Neural cell (in vitro differentiated cells): ENCODE results near the gene CCR5. TPM values are rescaled to one million over a fixed set of nuclear protein-coding genes. Genes with fewer than 3 reads are reported as not detected.

Experiments
- H2AFZ ChIP-seq: fragments of 200-600, 300-800 bp; sonication (generic), shearing (Covaris generic); 2 replicates; pipeline ENCODE4 v1.6.0; 2014; ENCODE audit warnings: low read depth, mild to moderate bottlenecking, antibody characterized with exemption, low read length, moderate library complexity
- H3F3A ChIP-seq: fragments of 200-600 bp; shearing (Covaris generic); 2 replicates; pipeline ENCODE4 v1.6.1; 2016; ENCODE audit warnings: mild to moderate bottlenecking, moderate library complexity, mixed read lengths, antibody characterized with exemption, low read length; ENCODE audit not compliant: insufficient read depth, poor library complexity, severe bottlenecking
- H3K27ac ChIP-seq: fragments of 200-600, 300-800 bp; sonication (generic), shearing (Covaris generic); 2 replicates; pipeline ENCODE4 v1.5.1; 2014; ENCODE audit warnings: mild to moderate bottlenecking, low read length, moderate library complexity
- H3K27me3 ChIP-seq: fragments of 300-800, 200-600 bp; sonication (generic), shearing (Covaris generic); 2 replicates; pipeline ENCODE4 v1.6.0; 2014; ENCODE audit warnings: mild to moderate bottlenecking, low read depth, low read length, moderate library complexity; ENCODE audit not compliant: insufficient read depth
- H3K36me3 ChIP-seq: fragments of 300-800, 200-600 bp; sonication (generic), shearing (Covaris generic); 2 replicates; pipeline ENCODE4 v1.5.1; 2014; ENCODE audit warnings: mild to moderate bottlenecking, antibody characterized with exemption, low read length, moderate library complexity; ENCODE audit not compliant: insufficient read depth
- H3K4me2 ChIP-seq: fragments of 300-800, 200-600 bp; sonication (generic), shearing (Covaris generic); 2 replicates; pipeline ENCODE4 v1.6.0; 2014; ENCODE audit warnings: mild to moderate bottlenecking, low read length
- H3K4me3 ChIP-seq: fragments of 300-800, 200-600 bp; sonication (generic), shearing (Covaris generic); 2 replicates; pipeline ENCODE4 v1.5.1; 2014; ENCODE audit warnings: mild to moderate bottlenecking, low read length, moderate library complexity
- H3K79me2 ChIP-seq: fragments of 200-600 bp; shearing (Covaris generic); replicated peaks from 2 replicates; pipeline ENCODE4 v1.6.0; 2014; ENCODE audit warnings: mild to moderate bottlenecking, low read length, moderate library complexity; ENCODE audit not compliant: insufficient read depth
- H3K9ac ChIP-seq: fragments of 300-800, 200-600 bp; sonication (generic), shearing (Covaris generic); 2 replicates; pipeline ENCODE4 v1.6.1; 2016; ENCODE audit warnings: mild to moderate bottlenecking, low read length, mixed read lengths
- H3K9me2 ChIP-seq: fragments of 200-600 bp; shearing (Covaris generic); 2 replicates; pipeline ENCODE4 v1.6.1; 2016; ENCODE audit warnings: mild to moderate bottlenecking, low read length, mixed read lengths; ENCODE audit not compliant: insufficient read depth
- H3K9me3 ChIP-seq: fragments of 200-600, 300-800 bp; sonication (generic), shearing (Covaris generic); 2 replicates; pipeline ENCODE4 v1.6.1; 2016; ENCODE audit warnings: mild to moderate bottlenecking, mixed run types, low read length, moderate library complexity, mixed read lengths
- H4K20me1 ChIP-seq: fragments of 200-600 bp; shearing (Covaris generic); 2 replicates; pipeline ENCODE4 v1.6.1; 2016; ENCODE audit warnings: mild to moderate bottlenecking, mixed run types; ENCODE audit not compliant: insufficient read depth
- EP300 ChIP-seq: fragments of 450-650 bp; conservative IDR thresholded peaks from 2 replicates; pipeline ENCODE4 v1.6.1; 2014; ENCODE audit warnings: antibody characterized with exemption, mild to moderate bottlenecking, moderate library complexity; ENCODE audit not compliant: poor library complexity, severe bottlenecking
- EZH2 ChIP-seq: fragments of 200-600, 300-800 bp; shearing (Covaris generic), sonication (generic); IDR thresholded peaks from 2 replicates; pipeline ENCODE4 v1.6.1; 2014; ENCODE audit warnings: antibody characterized with exemption, low read length, borderline replicate concordance, mild to moderate bottlenecking; ENCODE audit not compliant: insufficient read depth, poor library complexity, severe bottlenecking
- MXI1 ChIP-seq: fragments of 450-650 bp; conservative IDR thresholded peaks from 2 replicates; pipeline ENCODE4 v1.6.1; 2014; ENCODE audit warnings: antibody characterized with exemption, mild to moderate bottlenecking; ENCODE audit not compliant: poor library complexity, severe bottlenecking
- POLR2AphosphoS5 ChIP-seq: IDR thresholded peaks from 2 replicates; pipeline ENCODE4 v1.6.1; 2012
- RAD21 ChIP-seq: fragments of 450-650 bp; conservative IDR thresholded peaks from 2 replicates; pipeline ENCODE4 v1.6.1; 2014; ENCODE audit warnings: antibody characterized with exemption, mild to moderate bottlenecking, moderate library complexity
- SMC3 ChIP-seq: fragments of 450-650 bp; conservative IDR thresholded peaks from 2 replicates; pipeline ENCODE4 v1.6.1; 2014; ENCODE audit warnings: antibody characterized with exemption, mild to moderate bottlenecking, moderate library complexity; ENCODE audit not compliant: poor library complexity
- TAF1 ChIP-seq: IDR thresholded peaks from 2 replicates; pipeline ENCODE4 v1.6.1; 2012; ENCODE audit warnings: low read depth
- polyA plus RNA-seq: library from polyadenylated mRNA; depleted of rRNA; stranded (reverse); fragments of >200 nt; gene quantifications from 2 replicates; pipeline ENCODE4 v1.2.3, GENCODE V29; 2014
- TF ChIP-seq, protein P1 (sequence below): fragments of 450-650 bp; IDR thresholded peaks from 2 replicates; pipeline ENCODE4 v1.5.1; 2014; ENCODE audit warnings: antibody characterized with exemption, mild to moderate bottlenecking, moderate library complexity; ENCODE audit not compliant: poor library complexity, severe bottlenecking
- TF ChIP-seq, protein P2 (sequence below): IDR thresholded peaks from 2 replicates; pipeline ENCODE4 v1.6.1; 2012; ENCODE audit warnings: borderline replicate concordance

Gene CCR5
- polyA plus RNA-seq, 1 donor from 2014 or later, result not detected

DNA sequence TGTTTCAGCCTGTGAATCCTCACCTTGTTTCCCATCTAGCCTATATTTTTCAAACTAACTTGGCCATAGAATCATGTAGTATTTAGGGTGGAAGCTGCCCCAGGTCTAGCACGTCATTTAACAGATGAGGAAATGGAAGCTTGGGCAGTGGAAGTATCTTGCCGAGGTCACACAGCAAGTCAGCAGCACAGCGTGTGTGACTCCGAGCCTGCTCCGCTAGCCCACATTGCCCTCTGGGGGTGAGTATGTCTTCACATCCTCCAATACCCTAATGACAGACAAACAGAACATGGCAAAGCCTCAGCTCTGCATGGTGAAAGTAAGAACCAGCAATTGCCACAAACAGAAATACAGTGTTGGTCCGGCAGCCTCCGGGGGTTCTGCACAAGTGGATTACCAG lies 2.2 kb upstream of the CCR5 start:
- TF ChIP-seq SMC3, result no peak
- TF ChIP-seq, protein P1, sequence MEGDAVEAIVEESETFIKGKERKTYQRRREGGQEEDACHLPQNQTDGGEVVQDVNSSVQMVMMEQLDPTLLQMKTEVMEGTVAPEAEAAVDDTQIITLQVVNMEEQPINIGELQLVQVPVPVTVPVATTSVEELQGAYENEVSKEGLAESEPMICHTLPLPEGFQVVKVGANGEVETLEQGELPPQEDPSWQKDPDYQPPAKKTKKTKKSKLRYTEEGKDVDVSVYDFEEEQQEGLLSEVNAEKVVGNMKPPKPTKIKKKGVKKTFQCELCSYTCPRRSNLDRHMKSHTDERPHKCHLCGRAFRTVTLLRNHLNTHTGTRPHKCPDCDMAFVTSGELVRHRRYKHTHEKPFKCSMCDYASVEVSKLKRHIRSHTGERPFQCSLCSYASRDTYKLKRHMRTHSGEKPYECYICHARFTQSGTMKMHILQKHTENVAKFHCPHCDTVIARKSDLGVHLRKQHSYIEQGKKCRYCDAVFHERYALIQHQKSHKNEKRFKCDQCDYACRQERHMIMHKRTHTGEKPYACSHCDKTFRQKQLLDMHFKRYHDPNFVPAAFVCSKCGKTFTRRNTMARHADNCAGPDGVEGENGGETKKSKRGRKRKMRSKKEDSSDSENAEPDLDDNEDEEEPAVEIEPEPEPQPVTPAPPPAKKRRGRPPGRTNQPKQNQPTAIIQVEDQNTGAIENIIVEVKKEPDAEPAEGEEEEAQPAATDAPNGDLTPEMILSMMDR, result no peak
- no peak for TF ChIP-seq TAF1
- TF ChIP-seq RAD21, result no peak
- no peak for TF ChIP-seq EP300
- no peak for TF ChIP-seq POLR2AphosphoS5
- TF ChIP-seq MXI1, result no peak
- TF ChIP-seq, protein P2, sequence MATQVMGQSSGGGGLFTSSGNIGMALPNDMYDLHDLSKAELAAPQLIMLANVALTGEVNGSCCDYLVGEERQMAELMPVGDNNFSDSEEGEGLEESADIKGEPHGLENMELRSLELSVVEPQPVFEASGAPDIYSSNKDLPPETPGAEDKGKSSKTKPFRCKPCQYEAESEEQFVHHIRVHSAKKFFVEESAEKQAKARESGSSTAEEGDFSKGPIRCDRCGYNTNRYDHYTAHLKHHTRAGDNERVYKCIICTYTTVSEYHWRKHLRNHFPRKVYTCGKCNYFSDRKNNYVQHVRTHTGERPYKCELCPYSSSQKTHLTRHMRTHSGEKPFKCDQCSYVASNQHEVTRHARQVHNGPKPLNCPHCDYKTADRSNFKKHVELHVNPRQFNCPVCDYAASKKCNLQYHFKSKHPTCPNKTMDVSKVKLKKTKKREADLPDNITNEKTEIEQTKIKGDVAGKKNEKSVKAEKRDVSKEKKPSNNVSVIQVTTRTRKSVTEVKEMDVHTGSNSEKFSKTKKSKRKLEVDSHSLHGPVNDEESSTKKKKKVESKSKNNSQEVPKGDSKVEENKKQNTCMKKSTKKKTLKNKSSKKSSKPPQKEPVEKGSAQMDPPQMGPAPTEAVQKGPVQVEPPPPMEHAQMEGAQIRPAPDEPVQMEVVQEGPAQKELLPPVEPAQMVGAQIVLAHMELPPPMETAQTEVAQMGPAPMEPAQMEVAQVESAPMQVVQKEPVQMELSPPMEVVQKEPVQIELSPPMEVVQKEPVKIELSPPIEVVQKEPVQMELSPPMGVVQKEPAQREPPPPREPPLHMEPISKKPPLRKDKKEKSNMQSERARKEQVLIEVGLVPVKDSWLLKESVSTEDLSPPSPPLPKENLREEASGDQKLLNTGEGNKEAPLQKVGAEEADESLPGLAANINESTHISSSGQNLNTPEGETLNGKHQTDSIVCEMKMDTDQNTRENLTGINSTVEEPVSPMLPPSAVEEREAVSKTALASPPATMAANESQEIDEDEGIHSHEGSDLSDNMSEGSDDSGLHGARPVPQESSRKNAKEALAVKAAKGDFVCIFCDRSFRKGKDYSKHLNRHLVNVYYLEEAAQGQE, result no peak
- TF ChIP-seq EZH2, result no peak
- H2AFZ ChIP-seq, result no peak overlapping the region
- no peaks in the 10 kb centered on the region for H3F3A ChIP-seq
- H3K9me3 ChIP-seq, result no peaks in the 10 kb centered on the region
- no peak overlapping the region for H3K9ac ChIP-seq
- no peak overlapping the region for H3K4me3 ChIP-seq
- H4K20me1 ChIP-seq, result no peaks in the 10 kb centered on the region
- no peaks in the 10 kb centered on the region for H3K79me2 ChIP-seq
- no peak overlapping the region for H3K27ac ChIP-seq
- H3K9me2 ChIP-seq, result no peaks in the 10 kb centered on the region
- H3K27me3 ChIP-seq, result no peaks in the 10 kb centered on the region
- H3K4me2 ChIP-seq, result no peak overlapping the region
- no peaks in the 10 kb centered on the region for H3K36me3 ChIP-seq

DNA sequence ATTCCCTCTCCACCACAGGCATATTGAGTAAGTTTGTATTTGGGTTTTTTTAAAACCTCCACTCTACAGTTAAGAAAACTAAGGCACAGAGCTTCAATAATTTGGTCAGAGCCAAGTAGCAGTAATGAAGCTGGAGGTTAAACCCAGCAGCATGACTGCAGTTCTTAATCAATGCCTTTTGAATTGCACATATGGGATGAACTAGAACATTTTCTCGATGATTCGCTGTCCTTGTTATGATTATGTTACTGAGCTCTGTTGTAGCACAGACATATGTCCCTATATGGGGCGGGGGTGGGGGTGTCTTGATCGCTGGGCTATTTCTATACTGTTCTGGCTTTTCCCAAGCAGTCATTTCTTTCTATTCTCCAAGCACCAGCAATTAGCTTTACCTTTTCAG lies 1.6 kb upstream of the CCR5 start:
- TF ChIP-seq TAF1 (no peak), MXI1 (no peak), POLR2AphosphoS5 (no peak), RAD21 (no peak), EP300 (no peak), EZH2 (no peak), SMC3 (no peak)
- TF ChIP-seq, protein P2, result no peak
- TF ChIP-seq, protein P1, result no peak
- Histone ChIP-seq H3K27me3 (no peaks in the 10 kb centered on the region), H2AFZ (no peak overlapping the region), H3K9me2 (no peaks in the 10 kb centered on the region), H3K79me2 (no peaks in the 10 kb centered on the region), H3K9me3 (no peaks in the 10 kb centered on the region), H3K4me3 (no peak overlapping the region), H3F3A (no peaks in the 10 kb centered on the region), H3K36me3 (no peaks in the 10 kb centered on the region), H4K20me1 (no peaks in the 10 kb centered on the region), H3K4me2 (no peak overlapping the region), H3K27ac (no peak overlapping the region), H3K9ac (no peak overlapping the region)
